Coronary artery (tissue), 2 donors: ENCODE results near the gene CD3G.

Experiments
- DNase-seq: peaks from one replicate; pipeline ENCODE4 v3.0.0-alpha.2; 2017; ENCODE audit warnings: low spot score
- H3K27ac ChIP-seq, 2 donors: fragments of 200-600 bp; sonication (generic); one replicate each; pipeline ENCODE4 v1.5.1; 2016 to 2019
- H3K4me3 ChIP-seq: fragments of 200-600 bp; sonication (generic); 2 replicates; pipeline ENCODE4 v1.5.1; 2016; ENCODE audit warnings: mild to moderate bottlenecking, moderate library complexity
- TF ChIP-seq, protein P1 (sequence below): fragments of 200-600 bp; sonication (generic); IDR thresholded peaks from one replicate; pipeline ENCODE4 v1.5.1; 2019; ENCODE audit warnings: antibody characterized with exemption

The CD3G gene

DNA sequence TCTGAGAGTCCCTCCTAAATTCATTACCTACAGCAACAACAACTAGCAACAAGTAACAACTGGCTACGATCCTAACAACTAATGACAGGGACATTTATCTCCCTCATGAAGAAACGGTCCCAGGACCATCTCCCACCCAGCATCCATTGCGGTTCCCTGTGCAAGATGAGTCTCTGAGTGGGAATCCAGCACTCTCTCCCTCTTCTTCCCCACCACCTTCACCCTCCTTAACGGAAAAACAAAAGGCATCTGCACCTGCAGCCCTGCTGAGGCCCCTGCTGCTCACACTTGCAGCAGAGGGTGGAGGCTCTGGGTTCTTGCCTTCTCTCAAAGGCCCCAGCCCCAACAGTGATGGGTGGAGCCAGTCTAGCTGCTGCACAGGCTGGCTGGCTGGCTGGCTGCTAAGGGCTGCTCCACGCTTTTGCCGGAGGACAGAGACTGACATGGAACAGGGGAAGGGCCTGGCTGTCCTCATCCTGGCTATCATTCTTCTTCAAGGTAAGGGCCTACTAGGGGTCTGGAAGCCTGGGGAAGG is at the start of gene CD3G:
TSS of gene CD3G (plus strand) at position 364 of the 535 bp plus-strand sequence. CDS start at position 444, 80 bp downstream.
- no peak within 1 kb of the TSS for H3K4me3 ChIP-seq
- no peak for DNase-seq
- TF ChIP-seq, protein P1, sequence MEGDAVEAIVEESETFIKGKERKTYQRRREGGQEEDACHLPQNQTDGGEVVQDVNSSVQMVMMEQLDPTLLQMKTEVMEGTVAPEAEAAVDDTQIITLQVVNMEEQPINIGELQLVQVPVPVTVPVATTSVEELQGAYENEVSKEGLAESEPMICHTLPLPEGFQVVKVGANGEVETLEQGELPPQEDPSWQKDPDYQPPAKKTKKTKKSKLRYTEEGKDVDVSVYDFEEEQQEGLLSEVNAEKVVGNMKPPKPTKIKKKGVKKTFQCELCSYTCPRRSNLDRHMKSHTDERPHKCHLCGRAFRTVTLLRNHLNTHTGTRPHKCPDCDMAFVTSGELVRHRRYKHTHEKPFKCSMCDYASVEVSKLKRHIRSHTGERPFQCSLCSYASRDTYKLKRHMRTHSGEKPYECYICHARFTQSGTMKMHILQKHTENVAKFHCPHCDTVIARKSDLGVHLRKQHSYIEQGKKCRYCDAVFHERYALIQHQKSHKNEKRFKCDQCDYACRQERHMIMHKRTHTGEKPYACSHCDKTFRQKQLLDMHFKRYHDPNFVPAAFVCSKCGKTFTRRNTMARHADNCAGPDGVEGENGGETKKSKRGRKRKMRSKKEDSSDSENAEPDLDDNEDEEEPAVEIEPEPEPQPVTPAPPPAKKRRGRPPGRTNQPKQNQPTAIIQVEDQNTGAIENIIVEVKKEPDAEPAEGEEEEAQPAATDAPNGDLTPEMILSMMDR, result no peak
- no peak within 1 kb of the TSS for H3K27ac ChIP-seq

DNA sequence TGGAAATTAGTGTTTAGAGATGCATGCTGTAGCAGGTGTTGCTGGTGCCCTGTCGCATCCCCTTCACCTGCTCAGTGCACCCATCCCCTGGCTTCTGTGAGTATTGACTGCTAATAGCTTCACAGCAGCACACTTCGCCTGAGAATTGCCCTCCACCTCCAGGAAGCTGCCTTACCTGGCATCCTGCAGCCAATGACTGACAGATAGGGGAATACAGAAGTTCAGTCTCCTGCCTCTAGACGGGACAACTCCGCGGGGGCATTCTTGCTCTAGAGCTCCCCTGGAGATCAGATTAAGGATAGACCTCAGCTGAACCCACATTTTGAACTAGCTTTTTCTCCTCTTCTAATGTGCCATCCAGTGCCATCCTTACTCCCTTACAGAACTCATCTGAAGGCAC is 48.9 kb upstream of the CD3G start:
- H3K27ac ChIP-seq, result no peak overlapping the region
- no peak overlapping the region for H3K4me3 ChIP-seq
- TF ChIP-seq, protein P1, result no peak
- DNase-seq, result no peak

DNA sequence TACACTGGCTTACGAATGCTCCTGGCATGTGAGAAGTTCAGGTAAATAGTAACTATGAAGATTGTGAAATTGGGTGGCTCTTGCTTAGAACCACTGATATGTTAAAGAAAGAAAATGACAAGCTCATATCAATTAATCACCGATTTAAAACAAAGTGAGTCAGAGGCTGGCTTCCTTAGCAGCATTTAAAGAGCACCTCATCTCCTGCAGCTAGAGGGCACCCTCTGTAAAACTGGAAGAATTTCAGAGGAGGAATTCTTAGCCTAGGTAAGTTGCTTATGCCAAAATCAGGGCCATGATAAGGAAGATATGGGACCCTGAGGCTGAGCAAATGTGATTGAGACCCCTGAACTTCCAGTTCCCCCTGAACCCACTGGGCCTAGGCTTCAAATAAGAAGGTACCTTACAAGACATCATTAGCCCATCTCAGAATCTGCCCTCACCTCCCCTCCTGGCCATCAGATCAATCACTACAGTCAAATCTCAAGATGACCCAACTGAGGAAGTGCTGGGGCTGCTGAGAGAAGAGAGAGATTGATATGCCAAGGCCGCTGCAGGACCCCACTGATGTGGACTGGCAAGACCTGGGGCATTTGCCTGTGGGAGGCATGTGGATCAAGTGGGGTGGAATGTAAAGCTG is 48.2 kb upstream of the CD3G start:
- Histone ChIP-seq H3K4me3 (no peak overlapping the region), H3K27ac (no peak overlapping the region)
- TF ChIP-seq, protein P1, result no peak
- no peak for DNase-seq

DNA sequence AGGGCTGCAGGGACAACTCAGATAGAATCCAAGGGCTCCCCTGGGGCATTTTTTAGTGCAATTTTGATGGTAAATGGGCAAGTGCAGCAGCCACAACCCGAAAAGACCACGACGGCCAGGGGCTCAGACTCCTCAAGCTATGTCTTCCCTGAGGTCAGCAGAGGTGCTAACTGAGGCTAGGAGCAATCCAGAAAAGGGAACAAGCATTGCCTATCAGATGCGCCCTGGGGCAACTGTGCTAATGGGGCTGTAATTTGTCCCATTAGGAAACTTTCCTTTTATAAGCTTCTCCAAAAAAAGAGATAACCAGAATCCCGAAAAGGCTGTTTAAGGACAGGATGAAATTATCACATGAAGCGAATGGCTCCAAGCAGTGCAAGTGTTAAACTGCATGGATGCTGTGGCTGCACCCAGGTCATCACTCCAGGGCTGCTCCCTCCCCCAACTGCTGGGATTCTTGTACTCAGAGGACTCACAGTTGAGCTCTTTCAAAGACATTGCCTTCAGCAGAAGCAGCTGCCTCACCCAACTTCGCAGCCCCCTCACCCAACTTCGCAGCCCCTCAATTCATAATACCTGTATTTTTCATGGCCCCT is 42.4 kb upstream of the CD3G start:
- Histone ChIP-seq H3K4me3 (no peak overlapping the region), H3K27ac (no peak overlapping the region)
- DNase-seq, result no peak
- TF ChIP-seq, protein P1, result no peak

DNA sequence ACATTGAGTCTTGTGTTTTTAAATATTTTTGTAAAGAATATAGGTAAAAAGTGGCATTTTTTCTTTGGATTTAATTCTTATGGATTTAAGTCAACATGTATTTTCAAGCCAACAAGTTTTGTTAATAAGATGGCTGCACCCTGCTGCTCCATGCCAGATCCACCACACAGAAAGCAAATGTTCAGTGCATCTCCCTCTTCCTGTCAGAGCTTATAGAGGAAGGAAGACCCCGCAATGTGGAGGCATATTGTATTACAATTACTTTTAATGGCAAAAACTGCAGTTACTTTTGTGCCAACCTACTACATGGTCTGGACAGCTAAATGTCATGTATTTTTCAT is 39.9 kb upstream of the CD3G start:
- Histone ChIP-seq H3K4me3 (no peak overlapping the region), H3K27ac (no peak overlapping the region)
- no peak for DNase-seq
- TF ChIP-seq, protein P1, result no peak

DNA sequence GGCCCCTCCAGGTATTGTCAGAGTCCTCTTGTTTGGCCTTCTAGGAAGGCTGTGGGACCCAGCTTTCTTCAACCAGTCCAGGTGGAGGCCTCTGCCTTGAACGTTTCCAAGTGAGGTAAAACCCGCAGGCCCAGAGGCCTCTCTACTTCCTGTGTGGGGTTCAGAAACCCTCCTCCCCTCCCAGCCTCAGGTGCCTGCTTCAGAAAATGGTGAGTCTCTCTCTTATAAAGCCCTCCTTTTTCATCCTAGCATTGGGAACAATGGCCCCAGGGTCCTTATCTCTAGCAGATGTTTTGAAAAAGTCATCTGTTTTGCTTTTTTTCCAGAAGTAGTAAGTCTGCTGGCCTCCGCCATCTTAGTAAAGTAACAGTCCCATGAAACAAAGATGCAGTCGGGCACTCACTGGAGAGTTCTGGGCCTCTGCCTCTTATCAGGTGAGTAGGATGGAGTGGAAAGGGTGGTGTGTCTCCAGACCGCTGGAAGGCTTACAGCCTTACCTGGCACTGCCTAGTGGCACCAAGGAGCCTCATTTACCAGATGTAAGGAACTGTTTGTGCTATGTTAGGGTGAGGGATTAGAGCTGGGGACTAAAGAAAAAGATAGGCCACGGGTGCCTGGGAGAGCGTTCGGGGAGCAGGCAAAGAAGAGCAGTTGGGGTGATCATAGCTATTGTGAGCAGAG is 39.4 kb upstream of the CD3G start, which contains the start of gene CD3E:
TSS of gene CD3E (plus strand) at position 163 of the 681 bp plus-strand sequence. CDS start at position 386, 223 bp downstream.
- no peak for DNase-seq
- TF ChIP-seq, protein P1, result no peak
- Histone ChIP-seq H3K4me3 (no peak within 1 kb of the TSS), H3K27ac (no peak within 1 kb of the TSS)
